Urinary bladder (tissue), 4 donors: ENCODE results near the gene PTPRU. TPM values are rescaled to one million over a fixed set of nuclear protein-coding genes. Genes with fewer than 3 reads are reported as not detected.
A peak's percentile ranks its signal among the peaks of the same experiment; 100 is the strongest.

Experiments
- DNase-seq: peaks from one replicate; pipeline ENCODE4 v3.0.0-alpha.2; 2015; ENCODE audit errors: extremely low spot score
- H3K27ac ChIP-seq: one replicate; pipeline ENCODE4 v1.5.1; 2013; ENCODE audit warnings: low read depth, mild to moderate bottlenecking, moderate library complexity
- H3K36me3 ChIP-seq: one replicate; pipeline ENCODE4 v1.6.1; 2013; ENCODE audit warnings: mild to moderate bottlenecking, moderate library complexity; ENCODE audit not compliant: insufficient read depth
- H3K4me1 ChIP-seq: one replicate; pipeline ENCODE4 v1.6.1; 2013; ENCODE audit warnings: mild to moderate bottlenecking, moderate library complexity; ENCODE audit not compliant: insufficient read depth
- H3K4me3 ChIP-seq: one replicate; pipeline ENCODE4 v1.5.1; 2013; ENCODE audit warnings: low read depth, low read length
- WGBS: extraction: QIAGEN DNeasy Blood & Tissue Kit; methylation state at CpG from one replicate; pipeline ENCODE4 v1.1.7; 2013; 5-methylcytosine and 5-hydroxymethylcytosine counted together
- polyA plus RNA-seq: library from polyadenylated mRNA; stranded (reverse); fragments of 200-250 nt; gene quantifications from one replicate; pipeline ENCODE4 v1.2.3, GENCODE V29; 2013
- total RNA-seq: library from RNA; depleted of rRNA; stranded (reverse); fragments of >200 nt; gene quantifications from one replicate; pipeline ENCODE4 v1.2.3, GENCODE V29; 2014
- donor health status: healthy with polysubstance abuse.
- donor health status: healthy.

Gene PTPRU
- total and polyA plus RNA-seq, 2 donors = 11.7 to 17.1 TPM

DNA sequence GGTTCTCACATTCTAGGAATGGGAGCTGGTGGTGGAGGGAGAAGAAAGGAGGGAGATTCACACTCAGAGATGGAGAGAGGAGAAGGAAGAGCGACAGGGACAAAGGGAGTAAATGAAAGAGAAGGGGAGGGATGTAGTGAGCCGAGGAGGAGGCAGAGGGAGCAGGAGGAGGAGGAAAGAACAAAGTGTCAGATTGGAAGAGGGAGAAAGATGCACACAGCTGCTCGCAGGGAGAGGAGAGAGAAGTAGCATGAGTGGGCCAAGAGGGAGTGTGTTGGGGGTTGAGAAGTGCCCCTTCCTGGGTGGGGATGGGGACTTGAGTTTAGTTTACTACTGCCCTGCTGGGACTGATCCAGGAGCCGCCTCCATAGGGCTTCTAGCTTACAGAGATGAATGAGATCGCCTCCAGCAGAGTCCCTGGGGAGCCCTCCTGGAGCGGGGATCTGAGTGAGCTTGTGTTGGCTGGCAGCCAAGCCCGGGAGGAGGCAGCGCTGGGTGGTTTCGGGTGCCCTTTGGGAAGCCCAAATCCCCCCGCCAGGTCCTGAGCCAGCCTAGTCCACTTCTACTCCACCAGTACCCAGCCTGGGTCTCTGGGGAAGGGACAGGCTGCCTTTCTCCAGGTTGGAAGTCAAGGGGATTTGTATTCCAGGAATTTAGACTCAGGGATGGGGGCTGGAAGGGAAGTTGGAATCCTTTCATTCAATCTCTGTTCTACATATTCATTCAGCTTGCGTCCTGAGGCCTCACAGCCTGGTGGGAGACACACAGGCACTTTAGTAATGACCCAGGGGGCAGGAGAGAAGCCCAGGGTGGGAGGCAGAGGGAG, 20.9 kb downstream of the PTPRU start:
- Histone ChIP-seq H3K27ac (no peak overlapping the region), H3K4me1 (peaks cover 4% of the 10 kb centered on the region), H3K4me3 (no peak overlapping the region), H3K36me3 (no peaks in the 10 kb centered on the region)
- 36% methylated on average over 11 of the region's 11 CpGs for WGBS
- DNase-seq = no peak

DNA sequence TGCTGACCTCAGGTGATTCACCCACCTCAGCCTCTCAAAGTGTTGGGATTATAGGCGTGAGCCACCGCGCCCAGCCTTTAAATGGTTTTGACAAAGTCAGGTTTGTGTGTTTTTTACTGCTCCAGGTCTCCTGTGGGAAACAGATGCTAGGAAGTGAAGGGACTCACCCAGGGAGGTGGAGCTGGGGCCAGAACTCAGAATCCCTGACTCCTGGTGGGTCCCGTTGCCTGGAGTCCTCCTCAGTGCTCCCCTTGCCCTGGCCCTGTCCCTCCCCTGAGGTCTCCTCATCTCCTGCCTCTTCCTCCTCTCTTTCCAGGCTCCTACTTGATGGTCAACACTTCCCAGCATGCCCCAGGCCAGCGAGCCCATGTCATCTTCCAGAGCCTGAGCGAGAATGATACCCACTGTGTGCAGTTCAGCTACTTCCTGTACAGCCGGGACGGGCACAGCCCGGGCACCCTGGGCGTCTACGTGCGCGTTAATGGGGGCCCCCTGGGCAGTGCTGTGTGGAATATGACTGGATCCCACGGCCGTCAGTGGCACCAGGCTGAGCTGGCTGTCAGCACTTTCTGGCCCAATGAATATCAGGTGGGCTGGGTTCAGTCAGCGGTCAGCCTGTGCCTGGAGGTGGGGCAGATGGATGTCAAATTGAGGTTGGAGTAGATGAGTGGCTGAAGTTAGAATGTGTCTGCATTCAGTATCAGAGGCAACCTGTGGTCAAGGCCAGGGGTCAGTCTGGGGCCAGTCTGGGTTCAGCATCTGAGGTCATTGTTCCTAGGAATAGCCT, 22.1 kb downstream of the PTPRU start:
- no peak for DNase-seq
- H3K4me3 ChIP-seq = no peak overlapping the region
- H3K4me1 ChIP-seq = peaks cover 4% of the 10 kb centered on the region
- WGBS = 89% methylated on average over 16 of the region's 16 CpGs
- no peak overlapping the region for H3K27ac ChIP-seq
- no peaks in the 10 kb centered on the region for H3K36me3 ChIP-seq

DNA sequence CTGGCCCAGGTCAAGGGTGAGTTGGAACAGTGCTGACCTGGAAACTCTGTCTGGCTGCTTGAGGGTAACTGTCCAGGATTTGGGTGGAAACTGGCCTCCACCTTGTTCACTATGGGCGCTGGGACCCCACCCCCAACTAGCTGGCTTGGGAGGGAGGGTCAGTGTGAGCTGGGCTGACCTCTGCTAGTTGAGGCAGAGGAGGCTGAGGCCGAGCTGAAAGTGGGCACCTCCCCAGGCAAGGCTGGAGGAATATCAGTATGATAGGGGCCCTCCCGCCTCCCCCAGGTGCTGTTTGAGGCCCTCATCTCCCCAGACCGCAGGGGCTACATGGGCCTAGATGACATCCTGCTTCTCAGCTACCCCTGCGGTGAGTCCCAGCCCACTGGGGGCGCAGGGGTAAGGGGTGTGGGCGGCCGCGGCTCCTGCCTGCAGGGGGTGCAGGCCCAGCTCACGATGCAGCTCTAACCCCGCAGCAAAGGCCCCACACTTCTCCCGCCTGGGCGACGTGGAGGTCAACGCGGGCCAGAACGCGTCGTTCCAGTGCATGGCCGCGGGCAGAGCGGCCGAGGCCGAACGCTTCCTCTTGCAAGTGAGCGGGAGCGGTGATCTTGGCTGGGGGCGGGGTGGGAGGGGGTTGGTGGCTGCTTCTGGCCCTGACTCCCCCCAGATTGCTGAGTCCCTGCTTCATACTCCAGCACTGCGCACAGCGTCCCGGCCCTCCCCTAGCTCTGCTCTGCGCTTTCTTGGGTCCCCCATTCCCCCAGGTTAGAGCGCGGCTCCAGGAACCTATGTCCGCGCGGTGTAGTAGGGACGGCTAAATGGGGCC, 22.9 kb downstream of the PTPRU start:
- Histone ChIP-seq H3K36me3 (no peaks in the 10 kb centered on the region), H3K4me1 (peaks cover 4% of the 10 kb centered on the region), H3K4me3 (peak overlapping the region; percentile 36), H3K27ac (no peak overlapping the region)
- no peak for DNase-seq
- 21% methylated on average over 38 of the region's 38 CpGs for WGBS

DNA sequence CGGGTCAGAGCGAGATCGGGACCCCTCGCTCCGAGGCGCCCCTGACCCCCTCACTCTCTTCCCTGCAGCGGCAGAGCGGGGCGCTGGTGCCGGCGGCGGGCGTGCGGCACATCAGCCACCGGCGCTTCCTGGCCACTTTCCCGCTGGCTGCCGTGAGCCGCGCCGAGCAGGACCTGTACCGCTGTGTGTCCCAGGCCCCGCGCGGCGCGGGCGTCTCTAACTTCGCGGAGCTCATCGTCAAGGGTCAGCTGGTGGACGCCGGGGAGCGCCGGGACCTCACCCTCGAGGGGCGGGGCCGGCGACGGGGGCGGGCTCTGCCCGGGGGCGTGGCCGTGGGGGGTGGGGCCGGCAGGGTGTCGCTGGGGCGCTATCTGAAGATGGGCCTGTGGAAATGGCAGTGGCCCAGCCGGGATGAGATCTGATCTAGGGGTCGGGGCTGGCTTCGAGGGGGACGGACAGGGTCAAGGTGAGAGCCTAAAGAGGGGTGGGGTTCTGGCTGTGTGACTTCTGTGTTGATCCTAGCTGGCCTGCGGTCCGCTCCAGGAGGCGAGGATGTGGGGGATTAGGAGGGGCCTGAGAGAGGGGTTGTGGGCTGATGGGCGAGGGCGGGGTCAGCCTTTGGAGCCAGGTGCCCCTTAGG, 23.6 kb downstream of the PTPRU start:
- Histone ChIP-seq H3K27ac (no peak overlapping the region), H3K4me3 (peak overlapping the region; percentile 36), H3K4me1 (peaks cover 4% of the 10 kb centered on the region), H3K36me3 (no peaks in the 10 kb centered on the region)
- DNase-seq = no peak
- 5% methylated on average over 56 of the region's 56 CpGs for WGBS

DNA sequence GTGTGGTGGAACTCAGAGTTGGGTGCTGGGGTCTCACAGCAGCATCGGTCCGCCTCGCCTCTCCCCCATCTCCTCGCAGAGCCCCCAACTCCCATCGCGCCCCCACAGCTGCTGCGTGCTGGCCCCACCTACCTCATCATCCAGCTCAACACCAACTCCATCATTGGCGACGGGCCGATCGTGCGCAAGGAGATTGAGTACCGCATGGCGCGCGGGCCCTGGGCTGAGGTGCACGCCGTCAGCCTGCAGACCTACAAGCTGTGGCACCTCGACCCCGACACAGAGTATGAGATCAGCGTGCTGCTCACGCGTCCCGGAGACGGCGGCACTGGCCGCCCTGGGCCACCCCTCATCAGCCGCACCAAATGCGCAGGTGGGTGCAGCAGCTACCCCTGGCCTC, 24.2 kb downstream of the PTPRU start:
- peaks cover 4% of the 10 kb centered on the region for H3K4me1 ChIP-seq
- 54% methylated on average over 29 of the region's 29 CpGs for WGBS
- no peaks in the 10 kb centered on the region for H3K36me3 ChIP-seq
- H3K27ac ChIP-seq = no peak overlapping the region
- DNase-seq = no peak
- no peak overlapping the region for H3K4me3 ChIP-seq

DNA sequence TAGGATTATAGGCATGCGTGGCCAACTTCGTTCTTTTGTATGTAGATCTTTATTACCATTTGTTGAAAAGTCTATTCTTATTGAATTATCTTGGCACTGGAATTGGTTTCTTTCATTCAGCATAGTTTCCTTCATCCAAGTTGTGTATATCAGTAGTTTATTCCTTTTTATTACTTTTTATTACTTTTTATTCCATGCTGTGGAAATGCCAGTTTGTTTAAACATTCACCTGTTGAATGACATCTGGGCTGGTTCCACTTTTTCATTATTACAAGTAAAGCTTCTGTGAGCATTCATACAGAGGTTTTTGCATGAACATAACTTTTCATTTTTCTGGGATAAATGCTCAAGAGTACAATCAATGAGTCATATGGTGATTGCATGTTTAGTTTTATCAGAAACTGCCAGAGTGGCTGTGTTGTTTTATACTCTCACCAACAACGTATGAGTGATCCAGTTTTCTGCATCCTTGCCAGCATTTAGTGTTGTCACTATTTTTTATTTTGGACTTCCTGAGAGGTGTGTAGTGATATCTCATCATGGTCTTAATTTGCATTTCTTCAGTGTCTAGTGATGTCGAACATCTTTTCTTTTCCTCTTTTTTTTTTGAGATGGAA, 28.6 kb downstream of the PTPRU start:
- no peak overlapping the region for H3K4me3 ChIP-seq
- DNase-seq = no peak
- 82% methylated on average over 4 of the region's 4 CpGs for WGBS
- no peaks in the 10 kb centered on the region for H3K36me3 ChIP-seq
- no peaks in the 10 kb centered on the region for H3K4me1 ChIP-seq
- no peak overlapping the region for H3K27ac ChIP-seq

DNA sequence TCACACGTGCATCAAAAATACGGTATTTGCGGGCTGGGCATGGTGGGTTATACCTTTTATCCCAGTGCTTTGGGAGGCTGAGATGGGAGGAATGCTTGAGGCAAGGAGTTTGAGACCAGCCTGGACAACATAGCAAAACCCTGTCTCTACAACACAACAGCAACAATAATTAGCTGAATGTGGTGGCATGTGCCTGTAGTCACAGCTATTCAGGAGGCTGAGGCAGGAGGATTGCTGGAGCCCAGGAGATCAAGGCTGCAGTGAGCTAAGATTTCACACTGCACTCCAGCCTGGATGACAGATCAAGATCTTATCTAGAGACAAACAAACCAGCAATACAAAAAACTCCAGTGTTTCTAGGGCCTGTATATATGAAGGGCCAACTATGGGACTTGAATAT, 30.6 kb downstream of the PTPRU start:
- 97% methylated on average over 3 of the region's 3 CpGs for WGBS
- Histone ChIP-seq H3K4me1 (no peaks in the 10 kb centered on the region), H3K4me3 (no peak overlapping the region), H3K27ac (no peak overlapping the region), H3K36me3 (no peaks in the 10 kb centered on the region)
- no peak for DNase-seq

DNA sequence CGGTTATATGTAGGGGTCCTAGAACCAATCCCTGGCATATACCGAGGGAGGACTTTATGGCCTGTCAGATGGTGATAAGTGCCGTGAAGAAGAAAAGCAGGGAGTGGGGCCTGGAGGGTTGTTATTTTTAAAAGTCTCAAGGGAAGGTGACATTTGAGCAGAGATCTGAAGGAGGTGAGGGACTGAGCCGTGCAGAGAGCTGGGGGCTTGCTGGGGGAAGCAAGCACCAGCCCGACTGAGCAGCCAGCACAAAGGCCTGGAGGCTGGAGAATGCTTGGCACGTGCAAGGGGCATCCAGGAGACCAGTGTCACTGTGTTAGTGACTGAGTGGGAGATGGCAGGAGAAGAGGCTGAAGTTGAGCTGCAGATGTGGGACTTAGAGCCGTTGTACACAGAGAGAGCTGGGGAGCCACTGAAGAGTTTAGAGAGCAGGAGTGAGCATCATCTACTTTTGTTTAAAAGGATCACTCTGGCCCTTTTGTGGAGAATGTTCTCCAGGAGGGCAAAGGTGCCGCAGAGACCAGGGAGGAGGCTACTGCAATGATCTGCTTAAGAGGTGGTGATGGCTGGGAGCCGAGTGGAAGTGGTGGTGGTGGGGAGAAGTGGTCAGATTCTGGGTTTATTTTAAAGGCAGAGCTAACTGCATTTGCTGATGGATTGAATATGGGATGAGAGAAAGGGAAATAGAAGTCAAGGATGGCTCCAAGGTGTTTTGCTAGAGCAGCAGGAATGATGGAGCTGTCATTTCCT, 31.2 kb downstream of the PTPRU start:
- DNase-seq = no peak
- no peak overlapping the region for H3K4me3 ChIP-seq
- 75% methylated on average over 9 of the region's 9 CpGs for WGBS

DNA sequence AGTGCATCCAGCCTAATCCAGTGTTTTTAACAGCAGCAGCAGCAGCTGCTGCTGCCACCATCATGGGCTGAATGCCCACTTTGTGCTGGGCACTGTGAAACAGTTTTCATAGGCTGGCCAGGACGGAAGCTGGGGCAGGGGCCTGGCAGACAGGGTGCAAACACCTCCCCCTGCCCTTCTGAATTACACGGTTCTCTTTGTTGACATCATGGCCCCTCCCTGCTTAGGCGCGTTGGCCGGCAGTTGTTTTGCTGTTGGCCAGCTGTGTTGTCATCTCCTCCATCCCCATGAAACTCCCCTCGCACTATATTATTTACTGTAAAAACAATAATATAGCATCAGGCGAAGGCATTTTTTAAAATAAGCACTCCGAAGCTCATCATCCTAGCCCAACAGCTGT, 33.1 kb downstream of the PTPRU start:
- no peak for DNase-seq
- 55% methylated on average over 8 of the region's 8 CpGs for WGBS
- no peak overlapping the region for H3K4me3 ChIP-seq
- no peak overlapping the region for H3K27ac ChIP-seq
- H3K36me3 ChIP-seq = no peaks in the 10 kb centered on the region
- no peaks in the 10 kb centered on the region for H3K4me1 ChIP-seq

More for the DNA sequence above, 31.2 kb downstream of the PTPRU start:
- Histone ChIP-seq H3K4me1 (no peaks in the 10 kb centered on the region), H3K36me3 (no peaks in the 10 kb centered on the region), H3K27ac (no peak overlapping the region)

DNA sequence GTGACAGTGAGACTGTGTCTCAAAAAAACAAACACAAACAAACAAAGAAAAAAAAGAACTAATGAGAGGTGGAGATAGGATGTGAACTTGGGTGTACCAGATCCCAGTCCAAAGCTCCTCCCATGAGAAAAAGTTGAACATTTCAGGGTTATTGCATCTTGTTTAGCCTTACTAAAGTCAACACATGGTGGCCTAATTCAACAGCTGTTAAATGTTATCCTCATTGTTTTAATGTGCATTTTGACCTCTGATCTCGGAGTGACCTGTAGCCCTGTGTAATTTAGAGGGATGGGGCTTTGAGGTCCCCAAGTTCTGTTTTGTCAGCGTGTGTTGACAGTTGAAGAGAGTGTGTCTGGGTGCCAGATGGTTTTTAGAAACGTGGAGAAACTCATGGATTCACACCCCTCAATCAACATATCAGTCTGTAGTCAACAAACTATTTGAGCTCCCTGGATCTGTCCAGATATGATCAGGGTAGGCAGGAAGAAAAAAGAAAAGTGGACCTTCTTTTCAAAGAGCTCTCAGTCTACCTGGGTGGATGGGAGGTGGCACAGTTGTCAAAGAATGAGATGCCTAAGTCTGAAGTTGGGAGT, 34.7 kb downstream of the PTPRU start:
- Histone ChIP-seq H3K36me3 (no peaks in the 10 kb centered on the region), H3K4me1 (no peaks in the 10 kb centered on the region), H3K27ac (no peak overlapping the region), H3K4me3 (no peak overlapping the region)
- DNase-seq = no peak
- WGBS = 52% methylated on average over 3 of the region's 3 CpGs

DNA sequence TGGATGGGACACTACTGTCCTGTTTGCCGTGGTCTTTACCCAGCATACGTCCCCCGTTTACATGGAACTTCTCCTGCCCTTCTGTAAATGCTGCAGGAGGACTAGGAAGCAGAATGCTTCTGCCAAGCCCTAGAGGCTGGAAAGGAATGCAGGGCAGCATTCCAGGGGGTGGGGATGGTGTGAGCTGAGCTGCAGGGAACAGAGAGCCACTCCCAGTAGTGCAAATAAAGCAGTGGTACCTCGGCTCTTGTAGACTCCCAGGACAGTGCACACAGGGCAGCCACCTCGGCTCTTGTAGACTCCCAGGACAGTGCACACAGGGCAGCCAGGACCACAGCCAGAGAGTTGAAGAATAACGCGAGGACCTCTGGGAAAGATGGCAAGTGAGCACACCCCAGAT, 35.4 kb downstream of the PTPRU start:
- no peaks in the 10 kb centered on the region for H3K36me3 ChIP-seq
- no peak overlapping the region for H3K27ac ChIP-seq
- no peaks in the 10 kb centered on the region for H3K4me1 ChIP-seq
- 9% methylated on average over 7 of the region's 7 CpGs for WGBS
- no peak overlapping the region for H3K4me3 ChIP-seq
- peak; percentile 59 for DNase-seq
